Right renal cortex interstitium (tissue), 3 donors: ENCODE data around the gene CEACAM4. TPM values are rescaled to one million over a fixed set of nuclear protein-coding genes. Genes with fewer than 3 reads are reported as not detected.

Experiments
- DNase-seq, 3 donors: peaks; one replicate each; pipeline ENCODE4 v3.0.0-alpha.2; 2013; ENCODE audit warnings: low read depth in 3 of 3, low spot score in 2 of 3
- polyA plus RNA-seq, 3 donors: library from polyadenylated mRNA; unstranded; fragments of 120-200 nt; gene quantifications; one replicate each; pipeline ENCODE4 v1.2.1, GENCODE V29; 2013; ENCODE audit not compliant: insufficient read length in 3 of 3

CEACAM4 gene
- polyA plus RNA-seq, 3 donors, result 0.16 TPM; not detected in 2

- no peak for DNase-seq
Measured at GRCh38 chr19:41617941-41618730, 8.7 kb downstream of the CEACAM4 start.

GRCh38 chr19:41616792-41617621, 9.9 kb downstream of the CEACAM4 start:
- peak in 1 of 3 donors; percentile 27 for DNase-seq

GRCh38 chr19:41615207-41615606, 11.7 kb downstream of the CEACAM4 start:
- no peak for DNase-seq

- DNase-seq, result no peak
Measured at GRCh38 chr19:41612483-41612882, 14.4 kb downstream of the CEACAM4 start.

GRCh38 chr19:41610789-41611188, 16.1 kb downstream of the CEACAM4 start:
- DNase-seq, result no peak

- DNase-seq, result no peak
Measured at GRCh38 chr19:41607668-41608067, 19.2 kb downstream of the CEACAM4 start.

GRCh38 chr19:41606215-41606837, 20.5 kb downstream of the CEACAM4 start:
- DNase-seq, result no peak

GRCh38 chr19:41604831-41605230, 22.0 kb downstream of the CEACAM4 start:
- no peak for DNase-seq

GRCh38 chr19:41601771-41602170, 25.1 kb downstream of the CEACAM4 start:
- no peak for DNase-seq

- no peak for DNase-seq
Measured at GRCh38 chr19:41599175-41599966, 27.5 kb downstream of the CEACAM4 start.

- peak in 2 of 3 donors; percentile 2 to 8 for DNase-seq
Measured at GRCh38 chr19:41597600-41598041, 29.3 kb downstream of the CEACAM4 start.

GRCh38 chr19:41595890-41596280, 31.0 kb downstream of the CEACAM4 start:
- no peak for DNase-seq

GRCh38 chr19:41595258-41595889, 31.5 kb downstream of the CEACAM4 start:
- DNase-seq, result peak in 1 of 3 donors; percentile 4

- no peak for DNase-seq
Measured at GRCh38 chr19:41591951-41592562, 34.8 kb downstream of the CEACAM4 start.

- no peak for DNase-seq
Measured at GRCh38 chr19:41590936-41591335, 35.9 kb downstream of the CEACAM4 start.

- no peak for DNase-seq
Measured at GRCh38 chr19:41589371-41589770, 37.5 kb downstream of the CEACAM4 start.

- DNase-seq, result no peak
Measured at GRCh38 chr19:41588497-41589209, 38.2 kb downstream of the CEACAM4 start.

GRCh38 chr19:41587838-41588210, 39.0 kb downstream of the CEACAM4 start:
- DNase-seq, result no peak
